ENCODE measurements around the gene SLC5A7. TPM values are rescaled to one million over a fixed set of nuclear protein-coding genes. Genes with fewer than 3 reads are reported as not detected.

The SLC5A7 gene
- total RNA-seq, 1 donor from 2014 or later = not detected

GRCh38 chr2:108013305-108013704, 27.0 kb downstream of the SLC5A7 start:
- Mint-ChIP-seq H3K36me3 (no peaks in the 10 kb centered on the region), H3K4me3 (no peak overlapping the region), H3K27ac (no peak overlapping the region), H3K9me3 (peaks cover 27% of the 10 kb centered on the region), H3K4me1 (no peaks in the 10 kb centered on the region), H3K27me3 (ENCODE audit: low read depth) (no peaks in the 10 kb centered on the region)
- no peak for DNase-seq (ENCODE audit: low spot score in 2 of 2, unreplicated experiment in 2 of 2)
- TF ChIP-seq CTCF (IDR thresholded peaks at IDR 0.05; ENCODE audit: unreplicated experiment) = no peak

GRCh38 chr2:108022628-108023027, 36.3 kb downstream of the SLC5A7 start:
- Mint-ChIP-seq H3K9me3 (no peaks in the 10 kb centered on the region), H3K27me3 (ENCODE audit: low read depth) (no peaks in the 10 kb centered on the region), H3K27ac (no peak overlapping the region), H3K4me1 (no peaks in the 10 kb centered on the region), H3K36me3 (no peaks in the 10 kb centered on the region), H3K4me3 (no peak overlapping the region)
- DNase-seq (ENCODE audit: low spot score in 2 of 2, unreplicated experiment in 2 of 2) = no peak
- TF ChIP-seq CTCF (IDR thresholded peaks at IDR 0.05; ENCODE audit: unreplicated experiment) = no peak

- Mint-ChIP-seq H3K27me3 (ENCODE audit: low read depth) (no peaks in the 10 kb centered on the region), H3K4me3 (no peak overlapping the region), H3K27ac (no peak overlapping the region), H3K36me3 (no peaks in the 10 kb centered on the region), H3K9me3 (no peaks in the 10 kb centered on the region), H3K4me1 (no peaks in the 10 kb centered on the region)
- TF ChIP-seq CTCF (IDR thresholded peaks at IDR 0.05; ENCODE audit: unreplicated experiment) = no peak
- no peak for DNase-seq (ENCODE audit: low spot score in 2 of 2, unreplicated experiment in 2 of 2)
Observed at GRCh38 chr2:108023776-108024175, 37.5 kb downstream of the SLC5A7 start.

GRCh38 chr2:108026092-108026794, 39.9 kb downstream of the SLC5A7 start:
- Mint-ChIP-seq H3K27ac (no peak overlapping the region), H3K4me3 (no peak overlapping the region), H3K36me3 (no peaks in the 10 kb centered on the region), H3K4me1 (no peaks in the 10 kb centered on the region), H3K27me3 (ENCODE audit: low read depth) (no peaks in the 10 kb centered on the region), H3K9me3 (peaks cover 11% of the 10 kb centered on the region)
- TF ChIP-seq CTCF (IDR thresholded peaks at IDR 0.05; ENCODE audit: unreplicated experiment) = no peak
- no peak for DNase-seq (ENCODE audit: low spot score in 2 of 2, unreplicated experiment in 2 of 2)

GRCh38 chr2:108029496-108029895, 43.2 kb downstream of the SLC5A7 start:
- H3K4me3 Mint-ChIP-seq = no peak overlapping the region
- peaks cover 29% of the 10 kb centered on the region for H3K9me3 Mint-ChIP-seq
- H3K36me3 Mint-ChIP-seq = no peaks in the 10 kb centered on the region
- H3K27ac Mint-ChIP-seq = no peak overlapping the region
- H3K4me1 Mint-ChIP-seq = no peaks in the 10 kb centered on the region
- no peak for TF ChIP-seq CTCF (IDR thresholded peaks at IDR 0.05; ENCODE audit: unreplicated experiment)
- H3K27me3 Mint-ChIP-seq (ENCODE audit: low read depth) = no peaks in the 10 kb centered on the region
- no peak for DNase-seq (ENCODE audit: low spot score in 2 of 2, unreplicated experiment in 2 of 2)

Measured in mesothelial cell of epicardium (in vitro differentiated cells).